HG03108 (cell line): ENCODE data around the gene SOS2.
"Not testable (repeated sequence)": the region's sequence is repeated elsewhere in the genome, so short reads cannot be mapped to it uniquely, and the experiment has no call there.

Source experiments
- ATAC-seq: cut with Tn5 transposase; IDR thresholded peaks from one replicate; pipeline ENCODE4 v1.9.1; 2021; ENCODE audit warnings: moderate library complexity; ENCODE audit not compliant: unreplicated experiment

Gene SOS2

GRCh38 chr14:50228313-50228712 is 3.1 kb downstream of the SOS2 start:
- ATAC-seq: no peak

DNA sequence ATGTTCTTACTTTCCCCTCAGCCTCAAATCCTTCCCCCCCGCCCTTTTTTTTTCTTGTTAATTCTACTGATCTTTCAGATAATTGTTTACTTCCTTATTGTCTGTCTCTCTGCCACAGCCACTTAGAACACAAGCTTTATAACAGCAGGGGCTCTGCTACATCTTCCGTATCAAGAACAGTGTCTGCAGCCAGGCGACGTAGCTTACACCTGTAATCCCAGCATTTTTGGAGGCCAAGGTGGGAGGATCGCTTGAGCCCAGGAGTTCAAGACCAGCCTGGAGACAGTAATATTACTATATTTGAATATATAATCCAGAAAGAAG is 5.4 kb downstream of the SOS2 start:
- ATAC-seq: no peak

DNA sequence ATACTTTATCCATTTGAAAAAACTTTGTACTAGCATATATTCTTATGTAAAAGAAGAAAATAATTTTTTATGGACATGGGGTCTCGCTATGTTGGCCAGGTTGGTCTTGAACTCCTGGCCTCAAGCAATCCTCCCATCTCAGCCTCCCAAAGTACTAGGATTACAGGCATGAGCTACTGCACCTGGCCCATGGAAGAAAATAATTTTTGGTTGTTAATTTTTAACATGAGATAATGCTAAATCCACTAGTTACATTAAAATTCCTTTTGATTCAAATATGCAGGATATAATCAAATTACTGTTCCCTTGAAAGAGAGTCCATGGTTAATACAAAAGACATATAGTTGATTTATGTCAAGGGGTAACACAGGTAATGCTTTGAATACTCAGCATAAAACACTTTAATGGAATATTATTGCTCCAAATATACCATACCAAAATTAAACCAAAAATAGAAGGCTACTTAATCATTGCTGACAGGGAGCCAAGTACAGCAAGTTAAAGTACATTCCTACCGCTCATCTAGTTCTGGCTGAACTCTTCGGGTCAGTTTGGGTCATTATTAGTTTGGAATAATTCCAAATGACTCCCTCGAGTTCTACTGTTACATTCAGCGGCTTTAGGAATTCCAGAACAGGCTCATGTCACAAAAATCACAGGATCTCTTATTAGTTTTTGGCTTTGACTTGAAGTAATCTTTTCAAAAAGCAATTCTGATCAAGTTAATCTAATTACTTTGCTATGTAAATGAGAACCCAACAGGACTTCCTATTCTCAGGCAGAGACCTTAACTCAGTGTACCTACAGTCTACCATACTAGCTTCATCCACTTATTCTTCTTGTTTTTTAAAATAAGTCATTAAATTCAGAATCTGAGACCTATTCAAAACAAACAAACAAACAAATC is 6.1 kb downstream of the SOS2 start:
- no peak for ATAC-seq

DNA sequence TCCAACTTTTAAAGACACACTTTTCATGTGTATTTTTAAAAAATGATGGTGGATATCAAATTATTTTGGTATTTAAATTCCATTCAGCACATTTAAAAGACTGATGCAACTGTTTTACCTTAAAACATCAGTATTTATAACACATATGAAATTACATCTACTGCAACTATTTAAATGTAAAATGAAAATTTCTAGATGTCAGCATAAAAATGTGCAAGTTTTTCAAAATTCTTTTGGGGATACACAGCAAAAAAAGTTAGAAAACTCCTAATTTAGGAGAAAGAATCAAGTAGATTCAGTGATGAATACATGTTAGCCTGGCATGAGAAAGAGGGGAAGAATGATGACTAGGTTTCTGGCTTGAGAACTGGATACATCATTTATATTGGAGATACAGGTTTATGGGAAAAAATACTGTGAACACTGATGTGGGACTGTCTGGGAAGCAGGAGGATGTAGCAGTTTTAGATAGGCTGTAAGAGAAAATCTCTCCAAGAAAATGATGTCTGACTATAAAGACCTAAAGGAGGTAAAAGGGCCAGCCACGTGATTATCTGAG is 9.2 kb downstream of the SOS2 start:
- no peak for ATAC-seq

- ATAC-seq: no peak
Measured at GRCh38 chr14:50218501-50218900, 12.9 kb downstream of the SOS2 start.

DNA sequence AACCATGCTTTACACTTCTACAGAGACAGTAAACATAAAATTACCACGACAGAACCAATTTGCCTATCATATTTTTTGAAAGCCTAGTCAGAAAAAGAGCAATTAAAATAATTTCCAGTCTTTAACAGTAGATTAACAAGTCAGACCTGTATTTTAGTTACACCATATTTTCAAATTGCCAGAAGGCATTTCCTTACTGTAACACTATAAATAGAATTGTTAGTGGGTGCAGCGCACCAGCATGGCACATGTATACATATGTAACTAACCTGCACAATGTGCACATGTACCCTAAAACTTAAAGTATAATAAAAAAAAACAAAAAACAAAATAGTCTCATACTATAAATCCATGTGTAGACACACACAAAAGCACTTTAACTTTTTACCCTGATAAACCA is 16.0 kb downstream of the SOS2 start:
- no peak for ATAC-seq

DNA sequence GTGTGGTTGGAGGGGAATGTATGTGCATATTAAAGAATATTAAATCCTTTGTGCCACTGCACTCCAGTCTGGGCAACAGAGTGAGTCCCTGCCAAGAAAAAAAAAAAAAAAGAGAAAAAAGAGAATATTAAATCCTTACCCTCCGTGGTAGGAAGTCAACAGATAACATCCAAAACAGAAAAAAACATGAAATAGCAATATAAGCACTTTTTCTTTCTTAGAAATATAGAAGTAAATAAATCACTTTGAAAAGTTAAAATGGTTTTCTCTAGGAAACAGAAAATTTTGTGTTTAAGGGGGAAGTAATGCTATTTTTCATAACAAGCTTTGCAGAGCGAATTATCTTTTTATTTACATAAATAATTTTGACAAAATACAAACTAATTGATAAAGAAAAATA is 17.6 kb downstream of the SOS2 start:
- ATAC-seq: no peak

GRCh38 chr14:50212726-50213125 is 18.7 kb downstream of the SOS2 start:
- ATAC-seq: no peak

GRCh38 chr14:50210074-50210473 is 21.3 kb downstream of the SOS2 start:
- ATAC-seq: no peak

DNA sequence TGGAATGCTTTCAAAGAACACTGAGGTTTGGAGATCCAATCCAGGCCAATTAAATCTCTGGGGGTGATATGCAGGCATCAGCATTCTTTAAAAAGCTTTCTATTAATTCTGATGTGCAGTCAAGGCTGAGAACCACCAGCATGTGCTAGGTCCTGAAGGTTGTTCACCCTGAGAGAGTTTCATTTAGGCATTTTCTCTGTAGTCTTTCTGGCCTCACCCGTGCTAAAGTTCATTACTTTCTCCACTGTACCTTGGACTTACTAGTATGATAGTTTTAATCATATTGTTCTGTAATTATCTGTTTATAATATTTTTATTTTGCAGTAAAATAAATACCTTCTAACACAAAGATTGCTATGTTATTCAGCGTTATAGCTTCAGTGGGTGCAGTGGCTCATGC is 32.9 kb downstream of the SOS2 start:
- no peak for ATAC-seq

DNA sequence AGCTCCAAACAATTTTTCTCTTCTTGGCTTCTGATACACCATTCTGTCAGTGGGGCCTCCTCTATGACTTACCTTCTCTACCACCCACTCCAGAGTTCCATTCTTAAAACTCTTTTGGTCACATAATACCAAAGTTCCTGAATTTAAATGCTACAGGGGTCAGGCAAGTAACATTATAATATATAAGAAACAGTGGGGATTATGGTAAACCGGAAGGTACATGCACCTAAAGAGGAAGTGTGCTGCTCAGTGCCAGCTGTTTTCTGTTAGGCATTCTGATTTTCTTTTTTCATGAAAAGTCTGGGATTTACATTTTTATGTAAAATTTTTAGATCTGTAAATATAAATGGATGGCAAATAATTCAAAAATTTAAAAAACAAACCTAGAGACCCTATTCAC is 39.9 kb downstream of the SOS2 start:
- ATAC-seq: no peak

DNA sequence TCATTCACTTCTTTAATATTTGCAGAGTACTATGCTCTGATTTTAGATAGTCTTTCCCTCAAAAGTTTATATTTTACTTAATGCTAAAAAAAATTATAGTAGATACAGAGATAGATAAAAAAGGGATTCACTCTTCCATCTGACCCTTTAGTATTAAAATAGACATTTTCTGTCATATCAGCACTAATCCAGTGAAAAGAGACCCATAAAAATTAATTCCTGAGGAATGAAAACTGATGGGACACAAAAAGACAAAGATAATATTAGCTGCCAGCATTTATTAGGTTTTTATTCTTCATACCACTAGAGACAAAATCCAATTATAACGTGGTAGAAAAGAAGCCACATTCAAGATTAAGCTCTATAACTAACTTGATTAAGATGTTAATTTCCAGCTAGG is 45.3 kb downstream of the SOS2 start:
- no peak for ATAC-seq

- no peak for ATAC-seq
Measured at GRCh38 chr14:50173891-50174290, 57.5 kb downstream of the SOS2 start.

DNA sequence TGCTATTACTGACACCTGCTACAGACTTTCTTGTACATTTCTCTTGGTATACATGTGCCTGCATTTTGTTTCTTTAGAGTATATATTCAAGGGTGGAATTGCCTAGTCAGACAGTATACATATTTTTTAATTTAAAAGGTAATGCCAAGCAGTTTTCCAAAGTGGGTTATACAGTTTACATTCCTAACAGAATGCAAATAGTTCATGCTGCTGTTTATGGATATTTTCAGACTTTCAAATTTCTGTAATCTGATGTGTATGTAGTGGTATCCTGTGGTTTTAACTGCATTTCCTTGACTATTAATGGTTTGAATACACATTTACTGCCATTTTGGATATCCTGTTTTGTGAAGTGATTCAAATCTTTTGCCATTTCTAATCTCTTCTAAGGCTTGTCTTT is 59.5 kb downstream of the SOS2 start:
- ATAC-seq: no peak

- ATAC-seq: not testable (repeated sequence)
Measured at GRCh38 chr14:50167381-50167780, 64.0 kb downstream of the SOS2 start.

- no peak for ATAC-seq
Measured at GRCh38 chr14:50156111-50156510, 75.3 kb downstream of the SOS2 start.

GRCh38 chr14:50148799-50149198 is 82.6 kb downstream of the SOS2 start:
- ATAC-seq: no peak

- ATAC-seq: no peak
Measured at GRCh38 chr14:50139192-50139591, 92.2 kb downstream of the SOS2 start.

GRCh38 chr14:50127802-50128201 is 103.6 kb downstream of the SOS2 start:
- no peak for ATAC-seq

DNA sequence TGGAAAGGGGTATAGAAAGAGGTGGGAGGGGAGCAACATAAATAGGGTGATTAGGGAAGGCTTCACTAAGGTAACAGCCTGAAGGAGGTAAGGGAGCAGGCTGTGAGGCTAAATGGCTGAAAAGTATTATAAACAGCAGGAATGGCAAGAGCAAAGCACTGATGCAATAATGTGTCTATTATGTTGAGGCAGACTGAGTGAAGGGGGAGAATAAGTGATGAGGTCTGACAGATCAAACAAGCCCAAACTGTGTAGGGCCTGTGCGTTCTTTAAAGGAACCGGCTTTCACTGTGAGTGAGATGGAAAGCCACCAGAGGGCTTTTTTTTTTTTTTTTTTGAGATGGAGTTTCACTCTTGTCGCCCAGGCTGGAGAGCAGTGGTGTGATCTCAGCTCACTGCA is 108.3 kb downstream of the SOS2 start:
- ATAC-seq: no peak

- ATAC-seq: no peak
Measured at GRCh38 chr14:50122291-50122690, 109.1 kb downstream of the SOS2 start.

- no peak for ATAC-seq
Measured at GRCh38 chr14:50121486-50121885, 109.9 kb downstream of the SOS2 start.

GRCh38 chr14:50117456-50117855 is 113.9 kb downstream of the SOS2 start:
- no peak for ATAC-seq
